ENCODE measurements around the gene MCF2L.

DNA sequence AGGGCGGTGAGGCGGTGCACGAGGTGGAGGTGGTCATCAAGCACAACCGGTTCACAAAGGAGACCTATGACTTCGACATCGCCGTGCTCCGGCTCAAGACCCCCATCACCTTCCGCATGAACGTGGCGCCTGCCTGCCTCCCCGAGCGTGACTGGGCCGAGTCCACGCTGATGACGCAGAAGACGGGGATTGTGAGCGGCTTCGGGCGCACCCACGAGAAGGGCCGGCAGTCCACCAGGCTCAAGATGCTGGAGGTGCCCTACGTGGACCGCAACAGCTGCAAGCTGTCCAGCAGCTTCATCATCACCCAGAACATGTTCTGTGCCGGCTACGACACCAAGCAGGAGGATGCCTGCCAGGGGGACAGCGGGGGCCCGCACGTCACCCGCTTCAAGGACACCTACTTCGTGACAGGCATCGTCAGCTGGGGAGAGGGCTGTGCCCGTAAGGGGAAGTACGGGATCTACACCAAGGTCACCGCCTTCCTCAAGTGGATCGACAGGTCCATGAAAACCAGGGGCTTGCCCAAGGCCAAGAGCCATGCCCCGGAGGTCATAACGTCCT is 180.0 kb downstream of the MCF2L start:
- TF ChIP-seq, protein P1, sequence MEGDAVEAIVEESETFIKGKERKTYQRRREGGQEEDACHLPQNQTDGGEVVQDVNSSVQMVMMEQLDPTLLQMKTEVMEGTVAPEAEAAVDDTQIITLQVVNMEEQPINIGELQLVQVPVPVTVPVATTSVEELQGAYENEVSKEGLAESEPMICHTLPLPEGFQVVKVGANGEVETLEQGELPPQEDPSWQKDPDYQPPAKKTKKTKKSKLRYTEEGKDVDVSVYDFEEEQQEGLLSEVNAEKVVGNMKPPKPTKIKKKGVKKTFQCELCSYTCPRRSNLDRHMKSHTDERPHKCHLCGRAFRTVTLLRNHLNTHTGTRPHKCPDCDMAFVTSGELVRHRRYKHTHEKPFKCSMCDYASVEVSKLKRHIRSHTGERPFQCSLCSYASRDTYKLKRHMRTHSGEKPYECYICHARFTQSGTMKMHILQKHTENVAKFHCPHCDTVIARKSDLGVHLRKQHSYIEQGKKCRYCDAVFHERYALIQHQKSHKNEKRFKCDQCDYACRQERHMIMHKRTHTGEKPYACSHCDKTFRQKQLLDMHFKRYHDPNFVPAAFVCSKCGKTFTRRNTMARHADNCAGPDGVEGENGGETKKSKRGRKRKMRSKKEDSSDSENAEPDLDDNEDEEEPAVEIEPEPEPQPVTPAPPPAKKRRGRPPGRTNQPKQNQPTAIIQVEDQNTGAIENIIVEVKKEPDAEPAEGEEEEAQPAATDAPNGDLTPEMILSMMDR (IDR thresholded peaks at IDR 0.05): no peak
- TF ChIP-seq POLR2A (IDR thresholded peaks at IDR 0.05): no peak
- no peak for TF ChIP-seq POLR2AphosphoS5 (IDR thresholded peaks at IDR 0.05)

Measured in breast epithelium (tissue), 3 donors.